SK-N-SH (cell line): ENCODE measurements around the gene RNF145. TPM values are rescaled to one million over a fixed set of nuclear protein-coding genes. Genes with fewer than 3 reads are reported as not detected.

Source experiments
- CTCF ChIA-PET: fragments of 300-600, 350-600 bp; formaldehyde crosslinking; extraction: SDS; loops from one replicate; lab custom pipeline; 2021; lab: Yijun Ruan, JAX
- POLR2A ChIA-PET: fragments of 350-600 bp; sonication (Branson Sonifier 250); formaldehyde crosslinking; extraction: SDS; loops from one replicate; lab custom pipeline; 2020; ENCODE audit warnings: antibody characterized with exemption, inconsistent platforms; lab: Yijun Ruan, JAX
- DNase-seq: peaks from one replicate; pipeline ENCODE4 v3.0.0; 2012
- H2AFZ ChIP-seq: fragments of 200-600 bp; sonication (generic); 2 replicates; pipeline ENCODE4 v1.8.1; 2016; ENCODE audit warnings: antibody characterized with exemption, mild to moderate bottlenecking, low read depth
- H3F3A ChIP-seq: fragments of 200-600 bp; sonication (generic); replicated peaks from 2 replicates; pipeline ENCODE3; 2016; ENCODE audit warnings: antibody characterized with exemption, mild to moderate bottlenecking; ENCODE audit not compliant: insufficient read depth
- H3K27ac ChIP-seq, 2 experiments: fragments of 200-500 bp in 1 of 2; fragments of 200-600 bp in 1 of 2; sonication (Bioruptor generic) in 1 of 2; sonication (generic), shearing (Covaris generic) in 1 of 2; 2 replicates each; pipeline versions ENCODE4 v1.5.1 to v1.6.1; 2014 to 2016; ENCODE audit warnings: low read depth in 2 of 2, inconsistent platforms in 1 of 2, low read length in 1 of 2, mild to moderate bottlenecking in 1 of 2, mixed read lengths in 1 of 2
- H3K27me3 ChIP-seq: fragments of 200-600 bp; sonication (generic), shearing (Covaris generic); 2 replicates; pipeline ENCODE4 v1.6.1; 2016; ENCODE audit warnings: mixed run types; ENCODE audit not compliant: insufficient read depth
- H3K36me3 ChIP-seq, 2 experiments: fragments of 200-500 bp in 1 of 2; fragments of 200-600 bp in 1 of 2; sonication (Bioruptor generic) in 1 of 2; sonication (generic) in 1 of 2; replicated peaks in 1 of 2; 2 replicates each; pipeline versions ENCODE3 to v1.5.1; 2014 to 2016; ENCODE audit warnings: low read length in 1 of 2, mild to moderate bottlenecking in 1 of 2; ENCODE audit not compliant: insufficient read depth in 2 of 2, control insufficient read depth in 1 of 2
- H3K4me1 ChIP-seq, 2 experiments: fragments of 200-500 bp in 1 of 2; fragments of 200-600 bp in 1 of 2; sonication (Bioruptor generic) in 1 of 2; sonication (generic), shearing (Covaris generic) in 1 of 2; 2 replicates each; pipeline versions ENCODE4 v1.5.1 to v1.6.1; 2014 to 2016; ENCODE audit warnings: low read depth in 1 of 2, low read length in 1 of 2, mixed run types in 1 of 2; ENCODE audit not compliant: insufficient read depth in 2 of 2, control insufficient read depth in 1 of 2
- H3K4me2 ChIP-seq: fragments of 200-600 bp; sonication (generic), shearing (Covaris generic); 2 replicates; pipeline ENCODE4 v1.6.1; 2017; ENCODE audit warnings: mixed run types
- H3K4me3 ChIP-seq, 2 experiments: fragments of 200-500 bp in 1 of 2; fragments of 200-600 bp in 1 of 2; sonication (Bioruptor generic) in 1 of 2; sonication (generic), shearing (Covaris generic) in 1 of 2; 2 replicates each; pipeline versions ENCODE4 v1.5.1 to v1.8.1; 2014 to 2016; ENCODE audit warnings: low read depth in 2 of 2, inconsistent platforms in 1 of 2, low read length in 1 of 2, mild to moderate bottlenecking in 1 of 2, mixed read lengths in 1 of 2, moderate library complexity in 1 of 2
- H3K79me2 ChIP-seq: fragments of 200-600 bp; sonication (generic); 2 replicates; pipeline ENCODE4 v1.8.1; 2017; ENCODE audit warnings: mild to moderate bottlenecking; ENCODE audit not compliant: insufficient read depth
- H3K9ac ChIP-seq: fragments of 200-600 bp; sonication (generic); 2 replicates; pipeline ENCODE4 v1.6.1; 2017; ENCODE audit warnings: mixed run types
- H3K9me2 ChIP-seq: fragments of 200-600 bp; sonication (generic); 2 replicates; pipeline ENCODE4 v1.6.1; 2017; ENCODE audit warnings: mixed run types
- H3K9me3 ChIP-seq: fragments of 200-600 bp; sonication (generic); 2 replicates; pipeline ENCODE4 v1.6.1; 2017; ENCODE audit warnings: mixed run types, mild to moderate bottlenecking, moderate library complexity
- H4K20me1 ChIP-seq: fragments of 200-600 bp; sonication (generic); 2 replicates; pipeline ENCODE4 v1.6.1; 2017; ENCODE audit warnings: mild to moderate bottlenecking, mixed run types; ENCODE audit not compliant: insufficient read depth
- EP300 ChIP-seq, 2 experiments: IDR thresholded peaks; 2 replicates each; pipeline versions ENCODE4 v1.4.0 to v1.6.1; 2012; ENCODE audit warnings: borderline replicate concordance in 1 of 2, low read depth in 1 of 2, low read length in 1 of 2
- EZH2phosphoT487 ChIP-seq: fragments of 200-600 bp; sonication (generic); IDR thresholded peaks from 2 replicates; pipeline ENCODE4 v1.6.1; 2017; ENCODE audit warnings: low read depth, mixed run types, mild to moderate bottlenecking, antibody characterized with exemption, moderate library complexity, borderline replicate concordance
- NRF1 ChIP-seq: IDR thresholded peaks from 2 replicates; pipeline ENCODE4 v1.6.1; 2012; ENCODE audit warnings: low read depth, mild to moderate bottlenecking, low read length
- RAD21 ChIP-seq: IDR thresholded peaks from 2 replicates; pipeline ENCODE4 v1.6.1; 2012; ENCODE audit warnings: mild to moderate bottlenecking, low read length
- RCOR1 ChIP-seq: fragments of 150-350 bp; IDR thresholded peaks from 2 replicates; pipeline ENCODE4 v1.6.1; 2017; ENCODE audit warnings: antibody characterized with exemption, low read length
- RXRA ChIP-seq: IDR thresholded peaks from 2 replicates; pipeline ENCODE4 v1.4.0; 2012; ENCODE audit warnings: low read depth, mild to moderate bottlenecking, borderline replicate concordance
- TAF1 ChIP-seq: IDR thresholded peaks from 2 replicates; pipeline ENCODE4 v1.6.1; 2012; ENCODE audit warnings: low read depth, mild to moderate bottlenecking, low read length, moderate library complexity, borderline replicate concordance
- TEAD4 ChIP-seq: IDR thresholded peaks from 2 replicates; pipeline ENCODE4 v1.4.0; 2012; ENCODE audit warnings: mild to moderate bottlenecking, borderline replicate concordance; ENCODE audit not compliant: insufficient read depth
- USF1 ChIP-seq: IDR thresholded peaks from 2 replicates; pipeline ENCODE4 v1.4.0; 2012; ENCODE audit warnings: low read depth, borderline replicate concordance
- WGBS: methylation state at CpG from one replicate; pipeline ENCODE4 v1.1.6; 2017; ENCODE audit warnings: low lambda C conversion rate; 5-methylcytosine and 5-hydroxymethylcytosine counted together
- polyA plus RNA-seq, 3 experiments: library from polyadenylated mRNA; depleted of rRNA; stranded (reverse); fragments of >200 nt; gene quantifications; 2 replicates each; pipeline ENCODE4 v1.2.3, GENCODE V29; 2012
- TF ChIP-seq, protein P1 (sequence below): fragments of 150-350 bp; IDR thresholded peaks from 2 replicates; pipeline ENCODE4 v1.6.1; 2016; ENCODE audit warnings: mild to moderate bottlenecking, low read depth, low read length
- TF ChIP-seq, protein P2 (sequence below): IDR thresholded peaks from 2 replicates; pipeline ENCODE4 v1.4.0; 2012; ENCODE audit warnings: low read depth, borderline replicate concordance

Gene RNF145
- polyA plus RNA-seq, 1 of the 3 experiments (the other 2 are of a cell fraction) = 36.1 TPM

DNA sequence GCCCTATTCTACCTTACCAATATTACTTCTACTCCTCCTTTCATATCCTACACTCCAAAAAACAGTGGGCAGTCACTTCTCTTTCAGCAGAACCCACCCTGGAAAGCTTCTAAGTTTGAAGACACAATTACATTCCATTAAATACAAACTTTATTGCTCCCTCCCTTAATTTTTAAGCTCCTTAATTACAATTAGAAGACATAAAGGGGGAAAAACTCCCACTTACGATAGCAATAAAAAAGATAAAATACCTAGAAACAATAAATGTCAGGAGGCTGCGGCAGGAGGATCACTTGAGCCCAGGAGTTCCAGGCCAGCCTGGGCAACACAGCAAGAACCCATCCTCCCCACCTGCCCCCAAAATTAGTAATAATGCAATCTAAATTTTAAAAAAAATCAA lies 9.6 kb downstream of the RNF145 start:
- ChIA-PET POLR2A (no interaction called here), CTCF (interaction anchor here (0.6 to 1.5 kb wide), 4 partner anchors 11 to 82 kb away, joined by 3 to 4 read pairs (median 3); no protein-coding TSS in a partner anchor)
- H3K9me3 ChIP-seq = no peaks in the 10 kb centered on the region
- 97% methylated on average over 2 of the region's 2 CpGs for whole genome bisulfite sequencing
- H3K4me3 ChIP-seq = no peak overlapping the region
- no peaks in the 10 kb centered on the region for H3K27me3 ChIP-seq
- no peak overlapping the region for H2AFZ ChIP-seq
- H3K4me1 ChIP-seq = peaks cover 6 to 13% of the 10 kb centered on the region in 2 experiments; a peak in 3 of 4 replicates
- peaks cover 57 to 60% of the 10 kb centered on the region in 2 experiments for H3K36me3 ChIP-seq
- peaks cover 3% of the 10 kb centered on the region for H3F3A ChIP-seq
- H3K79me2 ChIP-seq = peaks cover 100% of the 10 kb centered on the region
- TF ChIP-seq EZH2phosphoT487 = no peak
- H3K9ac ChIP-seq = no peak overlapping the region
- H3K9me2 ChIP-seq = no peaks in the 10 kb centered on the region
- no peak overlapping the region for H3K4me2 ChIP-seq
- H3K27ac ChIP-seq = no peak overlapping the region
- no peak for DNase-seq
- peaks cover 15% of the 10 kb centered on the region; the same call in 1 of the 2 replicates for H4K20me1 ChIP-seq

- Histone ChIP-seq H4K20me1 (peaks cover 12% of the 10 kb centered on the region; the same call in 1 of the 2 replicates), H3F3A (peaks cover 3% of the 10 kb centered on the region), H3K4me2 (no peak overlapping the region), H3K79me2 (peaks cover 100% of the 10 kb centered on the region), H3K36me3 (peaks cover 57 to 64% of the 10 kb centered on the region in 2 experiments), H3K9me3 (no peaks in the 10 kb centered on the region), H3K4me3 (no peak overlapping the region), H3K9ac (no peak overlapping the region), H3K9me2 (no peaks in the 10 kb centered on the region), H3K27me3 (no peaks in the 10 kb centered on the region), H3K27ac (no peak overlapping the region; a peak in 1 of 4 replicates), H3K4me1 (peaks cover under 1 to 9% of the 10 kb centered on the region in 2 experiments; a peak in 3 of 4 replicates), H2AFZ (no peak overlapping the region)
- POLR2A ChIA-PET = no interaction called here
- no peak for TF ChIP-seq NRF1
- TF ChIP-seq, protein P1, sequence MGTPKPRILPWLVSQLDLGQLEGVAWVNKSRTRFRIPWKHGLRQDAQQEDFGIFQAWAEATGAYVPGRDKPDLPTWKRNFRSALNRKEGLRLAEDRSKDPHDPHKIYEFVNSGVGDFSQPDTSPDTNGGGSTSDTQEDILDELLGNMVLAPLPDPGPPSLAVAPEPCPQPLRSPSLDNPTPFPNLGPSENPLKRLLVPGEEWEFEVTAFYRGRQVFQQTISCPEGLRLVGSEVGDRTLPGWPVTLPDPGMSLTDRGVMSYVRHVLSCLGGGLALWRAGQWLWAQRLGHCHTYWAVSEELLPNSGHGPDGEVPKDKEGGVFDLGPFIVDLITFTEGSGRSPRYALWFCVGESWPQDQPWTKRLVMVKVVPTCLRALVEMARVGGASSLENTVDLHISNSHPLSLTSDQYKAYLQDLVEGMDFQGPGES = no peak
- no peak for TF ChIP-seq EP300 (IDR thresholded peaks at IDR 0.05; ENCODE audit: borderline replicate concordance in 1 of 2, low read depth in 1 of 2, low read length in 1 of 2)
- no peak for TF ChIP-seq TAF1
- no peak for TF ChIP-seq RAD21
- TF ChIP-seq USF1 = no peak
- TF ChIP-seq RCOR1 = no peak
- TF ChIP-seq, protein P2, sequence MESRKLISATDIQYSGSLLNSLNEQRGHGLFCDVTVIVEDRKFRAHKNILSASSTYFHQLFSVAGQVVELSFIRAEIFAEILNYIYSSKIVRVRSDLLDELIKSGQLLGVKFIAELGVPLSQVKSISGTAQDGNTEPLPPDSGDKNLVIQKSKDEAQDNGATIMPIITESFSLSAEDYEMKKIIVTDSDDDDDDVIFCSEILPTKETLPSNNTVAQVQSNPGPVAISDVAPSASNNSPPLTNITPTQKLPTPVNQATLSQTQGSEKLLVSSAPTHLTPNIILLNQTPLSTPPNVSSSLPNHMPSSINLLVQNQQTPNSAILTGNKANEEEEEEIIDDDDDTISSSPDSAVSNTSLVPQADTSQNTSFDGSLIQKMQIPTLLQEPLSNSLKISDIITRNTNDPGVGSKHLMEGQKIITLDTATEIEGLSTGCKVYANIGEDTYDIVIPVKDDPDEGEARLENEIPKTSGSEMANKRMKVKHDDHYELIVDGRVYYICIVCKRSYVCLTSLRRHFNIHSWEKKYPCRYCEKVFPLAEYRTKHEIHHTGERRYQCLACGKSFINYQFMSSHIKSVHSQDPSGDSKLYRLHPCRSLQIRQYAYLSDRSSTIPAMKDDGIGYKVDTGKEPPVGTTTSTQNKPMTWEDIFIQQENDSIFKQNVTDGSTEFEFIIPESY = no peak
- TF ChIP-seq RXRA = no peak
- no peak for TF ChIP-seq TEAD4
- WGBS = 97% methylated on average over 3 of the region's 3 CpGs
- CTCF ChIA-PET = interaction anchor here (0.6 to 1.5 kb wide), 5 partner anchors 10 to 83 kb away, joined by 3 to 5 read pairs (median 3); no protein-coding TSS in a partner anchor
- DNase-seq = no peak
Observed at GRCh38 chr5:159199225-159199624, 10.1 kb downstream of the RNF145 start.
